Left kidney (tissue), 8 donors: ENCODE measurements around the gene HDAC7. TPM values are rescaled to one million over a fixed set of nuclear protein-coding genes. Genes with fewer than 3 reads are reported as not detected.

ENCODE experiments used
- DNase-seq: peaks from one replicate; pipeline ENCODE4 v3.0.0-alpha.2; 2013
- long read RNA-seq, 8 donors: transcript quantifications; one replicate each; lab custom pipeline, GENCODE V29; 2026
- polyA plus RNA-seq: library from polyadenylated mRNA; unstranded; fragments of 120-200 nt; gene quantifications from one replicate; pipeline ENCODE4 v1.2.1, GENCODE V29; 2013; ENCODE audit not compliant: insufficient read length

HDAC7 gene
- polyA plus RNA-seq, result 80.9 TPM
- long read RNA-seq, donor 1, full-length matches to known transcripts, result 11 of 34 reads
- long read RNA-seq, donor 1, partial matches to known transcripts, result 23 of 34 reads
- long read RNA-seq, donor 1, other reads (novel, unspliced or antisense), result 0 of 34 reads
- long read RNA-seq, donor 2, full-length matches to known transcripts, result 5 of 5 reads
- long read RNA-seq, donor 2, partial matches to known transcripts, result 0 of 5 reads
- long read RNA-seq, donor 2, other reads (novel, unspliced or antisense), result 0 of 5 reads
- long read RNA-seq, donor 3, full-length matches to known transcripts, result 4 of 4 reads
- long read RNA-seq, donor 3, partial matches to known transcripts, result 0 of 4 reads
- long read RNA-seq, donor 3, other reads (novel, unspliced or antisense), result 0 of 4 reads
- long read RNA-seq, donor 4, partial matches to known transcripts, result 0 of 1 reads
- long read RNA-seq, donor 4, other reads (novel, unspliced or antisense), result 0 of 1 reads
- long read RNA-seq, donor 5, full-length matches to known transcripts, result 8 of 17 reads
- long read RNA-seq, donor 5, partial matches to known transcripts, result 9 of 17 reads
- long read RNA-seq, donor 5, other reads (novel, unspliced or antisense), result 0 of 17 reads
- long read RNA-seq, donor 6, partial matches to known transcripts, result 0 of 1 reads
- long read RNA-seq, donor 6, other reads (novel, unspliced or antisense), result 0 of 1 reads
- long read RNA-seq, donor 7, full-length matches to known transcripts, result 10 of 26 reads
- long read RNA-seq, donor 7, partial matches to known transcripts, result 16 of 26 reads
- long read RNA-seq, donor 7, other reads (novel, unspliced or antisense), result 0 of 26 reads
- long read RNA-seq, donor 8, partial matches to known transcripts, result 5 of 5 reads
- long read RNA-seq, donor 8, other reads (novel, unspliced or antisense), result 0 of 5 reads

GRCh38 chr12:47819896-47820630 lies at the start of gene HDAC7:
Gene HDAC7, minus strand, starts transcription at chr12:47819903. Its CDS starts 118 bp downstream, at chr12:47819785.
- DNase-seq, result peak; percentile 75

- DNase-seq, result no peak
These were observed 48.9 kb upstream of the HDAC7 start for GRCh38 chr12:47868552-47869031.

GRCh38 chr12:47868041-47868440 lies 48.3 kb upstream of the HDAC7 start:
- no peak for DNase-seq

- DNase-seq, result no peak
These were observed 47.8 kb upstream of the HDAC7 start for GRCh38 chr12:47867495-47867941.

- no peak for DNase-seq
These were observed 45.0 kb upstream of the HDAC7 start for GRCh38 chr12:47864646-47865235.

- DNase-seq, result no peak
These were observed 44.3 kb upstream of the HDAC7 start for GRCh38 chr12:47863985-47864384.

- no peak for DNase-seq
These were observed 43.8 kb upstream of the HDAC7 start for GRCh38 chr12:47863467-47863866.

GRCh38 chr12:47862881-47863280 lies 43.2 kb upstream of the HDAC7 start:
- no peak for DNase-seq

GRCh38 chr12:47862167-47862750 lies 42.6 kb upstream of the HDAC7 start:
- no peak for DNase-seq

GRCh38 chr12:47860873-47861272 lies 41.2 kb upstream of the HDAC7 start:
- no peak for DNase-seq

- no peak for DNase-seq
These were observed 40.7 kb upstream of the HDAC7 start for GRCh38 chr12:47860279-47860841.

- DNase-seq, result no peak
These were observed 39.0 kb upstream of the HDAC7 start for GRCh38 chr12:47858511-47859266.

GRCh38 chr12:47856721-47857575 lies 37.2 kb upstream of the HDAC7 start:
- DNase-seq, result no peak

GRCh38 chr12:47856094-47856493 lies 36.4 kb upstream of the HDAC7 start:
- no peak for DNase-seq

GRCh38 chr12:47855502-47855901 lies 35.8 kb upstream of the HDAC7 start:
- no peak for DNase-seq

GRCh38 chr12:47854531-47854930 lies 34.8 kb upstream of the HDAC7 start:
- no peak for DNase-seq

- no peak for DNase-seq
These were observed 32.4 kb upstream of the HDAC7 start for GRCh38 chr12:47852096-47852571.

GRCh38 chr12:47851303-47851952 lies 31.7 kb upstream of the HDAC7 start:
- no peak for DNase-seq
